Left lung (tissue), 10 donors: ENCODE measurements around the gene WNT10A. TPM values are rescaled to one million over a fixed set of nuclear protein-coding genes. Genes with fewer than 3 reads are reported as not detected.

Source experiments
- ATAC-seq: fragments of 200-7000 bp; cut with Tn5 transposase; one replicate; pipeline ENCODE4 v1.9.1; 2020; ENCODE audit warnings: moderate library complexity
- DNase-seq, 4 donors: peaks; one replicate each; pipeline ENCODE4 v3.0.0-alpha.2; 2013 to 2020
- H3K27ac ChIP-seq, 2 donors: fragments of 200-600 bp; sonication (generic) in 1 of 2; one replicate each; pipeline versions ENCODE4 v1.5.0 to v1.8.0; 2020 to 2021
- H3K27me3 ChIP-seq, 2 donors: fragments of 200-600 bp; sonication (generic) in 1 of 2; one replicate each; pipeline versions ENCODE4 v1.5.0 to v1.8.0; 2020 to 2021
- H3K36me3 ChIP-seq, 2 donors: fragments of 200-600 bp; sonication (generic) in 1 of 2; one replicate each; pipeline versions ENCODE4 v1.5.0 to v1.8.0; 2020 to 2021
- H3K4me1 ChIP-seq, 2 donors: fragments of 200-600 bp; one replicate each; pipeline ENCODE4 v1.8.0; 2021
- H3K4me3 ChIP-seq, 2 donors: fragments of 200-600 bp; sonication (generic) in 1 of 2; one replicate each; pipeline versions ENCODE4 v1.5.0 to v1.8.0; 2020 to 2021; ENCODE audit warnings: mild to moderate bottlenecking in 1 of 2
- H3K9me3 ChIP-seq, 2 donors: fragments of 200-600 bp; sonication (generic) in 1 of 2; one replicate each; pipeline versions ENCODE4 v1.5.0 to v1.8.0; 2020 to 2021
- CTCF ChIP-seq, 2 donors: fragments of 200-600 bp; sonication (generic) in 1 of 2; IDR thresholded peaks; one replicate each; pipeline versions ENCODE4 v1.5.0 to v1.8.0; 2021; ENCODE audit warnings: antibody characterized with exemption in 2 of 2
- intact Hi-C, 2 donors: fragments of 100-400 bp; cut with DNase I; formaldehyde crosslinking; loops; one replicate each; pipeline versions ENCODE4 v1.11.2 to v1.14.2; 2022
- polyA plus RNA-seq, 6 donors: library from polyadenylated mRNA; unstranded; fragments of 120-200 nt; gene quantifications; one replicate each; pipeline ENCODE4 v1.2.1, GENCODE V29; 2013; ENCODE audit not compliant: insufficient read length in 6 of 6
- total RNA-seq, 2 donors: library from RNA; stranded (reverse); fragmentation: NEBNext Ultra II Directional; extraction: Animal tissue kit (Norgen Biotek cat#: 25700); gene quantifications; one replicate each; pipeline ENCODE4 v1.2.1, GENCODE V29; 2021
- donor health status: DM: no; HTN: yes; CAD: no.
- donor health status: DM: no; HTN: no; CAD: no.

The WNT10A gene
- total and polyA plus RNA-seq, 8 donors, result 0.17 to 1.1 (median 0.38) TPM; not detected in 1

- intact Hi-C loops, result no loop called here
- Histone ChIP-seq H3K4me3 (no peak overlapping the region), H3K27me3 (peaks cover 69 to 100% of the 10 kb centered on the region in 2 donors), H3K27ac (no peak overlapping the region), H3K4me1 (peaks cover 18 to 32% of the 10 kb centered on the region in 2 donors), H3K36me3 (no peaks in the 10 kb centered on the region), H3K9me3 (no peaks in the 10 kb centered on the region)
- TF ChIP-seq CTCF (IDR thresholded peaks at IDR 0.05), result peak; percentile 90 to 94
- DNase-seq (peak; percentile 62 to 92 (median 72)), ATAC-seq (peak; percentile 81)
These were observed 17.6 kb downstream of the WNT10A start for GRCh38 chr2:218898109-218898878.

- Histone ChIP-seq H3K4me3 (no peak overlapping the region), H3K9me3 (no peaks in the 10 kb centered on the region), H3K27ac (no peak overlapping the region), H3K27me3 (peaks cover 61 to 100% of the 10 kb centered on the region in 2 donors), H3K36me3 (no peaks in the 10 kb centered on the region), H3K4me1 (peaks cover 18 to 27% of the 10 kb centered on the region in 2 donors)
- no peak for TF ChIP-seq CTCF (IDR thresholded peaks at IDR 0.05)
- no peak for DNase-seq
- ATAC-seq, result no peak
- intact Hi-C loops, result no loop called here
These were observed 18.5 kb downstream of the WNT10A start for GRCh38 chr2:218899147-218899546.

- intact Hi-C loops, result no loop called here
- DNase-seq (no peak), ATAC-seq (no peak)
- Histone ChIP-seq H3K27me3 (peaks cover 40 to 99% of the 10 kb centered on the region in 2 donors), H3K4me3 (no peak overlapping the region), H3K9me3 (no peaks in the 10 kb centered on the region), H3K4me1 (peaks cover 11 to 12% of the 10 kb centered on the region in 2 donors), H3K27ac (no peak overlapping the region), H3K36me3 (no peaks in the 10 kb centered on the region)
- no peak for TF ChIP-seq CTCF (IDR thresholded peaks at IDR 0.05)
These were observed 21.8 kb downstream of the WNT10A start for GRCh38 chr2:218902427-218902826.

GRCh38 chr2:218904176-218904575, 23.5 kb downstream of the WNT10A start:
- no peak for TF ChIP-seq CTCF (IDR thresholded peaks at IDR 0.05)
- intact Hi-C loops, result no loop called here
- no peak for ATAC-seq
- no peak for DNase-seq
- Histone ChIP-seq H3K27ac (no peak overlapping the region), H3K4me3 (no peak overlapping the region), H3K27me3 (peaks cover 22 to 99% of the 10 kb centered on the region in 2 donors), H3K4me1 (peaks cover under 1% of the 10 kb centered on the region in 2 donors), H3K9me3 (no peaks in the 10 kb centered on the region), H3K36me3 (no peaks in the 10 kb centered on the region)

GRCh38 chr2:218908721-218909619, 28.3 kb downstream of the WNT10A start:
- intact Hi-C loops, result no loop called here
- H3K36me3 ChIP-seq, result no peaks in the 10 kb centered on the region
- peak overlapping the region; percentile 39 to 47 for H3K4me3 ChIP-seq
- TF ChIP-seq CTCF (IDR thresholded peaks at IDR 0.05), result no peak
- no peaks in the 10 kb centered on the region for H3K9me3 ChIP-seq
- ATAC-seq (peak; percentile 97), DNase-seq (peak; percentile 79 to 91 (median 90))
- no peak overlapping the region for H3K27ac ChIP-seq
- peaks cover 4 to 54% of the 10 kb centered on the region in 2 donors for H3K27me3 ChIP-seq
- peaks cover 4 to 5% of the 10 kb centered on the region in 2 donors for H3K4me1 ChIP-seq
